Measurements from ENCODE around the gene NOL4L.

- TF ChIP-seq CTCF (IDR thresholded peaks at IDR 0.05; ENCODE audit: low read length) (no peak), EZH2 (IDR thresholded peaks at IDR 0.05; ENCODE audit: borderline replicate concordance, low read length) (no peak)
Observed at GRCh38 chr20:32460683-32461320, 124.3 kb downstream of the NOL4L start.
